ENCODE results near the gene SAFB. TPM values are rescaled to one million over a fixed set of nuclear protein-coding genes. Genes with fewer than 3 reads are reported as not detected.

SAFB gene
- total and polyA plus RNA-seq, 2 of the 13 experiments (the other 11 are each of a cell fraction or from before 2014, with no cell fraction given): 21.0 to 28.4 TPM

- TF ChIP-seq ZBTB26 (CRISPR knock-in tag; IDR thresholded peaks at IDR 0.05; ENCODE audit: borderline replicate concordance) (no peak), TCF7L2 (IDR thresholded peaks at IDR 0.05; ENCODE audit: low read depth, low read length) (no peak), ISL2 (CRISPR knock-in tag; IDR thresholded peaks at IDR 0.05) (no peak), CEBPG (CRISPR knock-in tag; IDR thresholded peaks at IDR 0.05) (0 out of 2 replicates have a peak, but pooled peaks have one; percentile 16), REXO4 (CRISPR knock-in tag; IDR thresholded peaks at IDR 0.05; ENCODE audit: borderline replicate concordance) (no peak), ATF1 (CRISPR knock-in tag; IDR thresholded peaks at IDR 0.05) (no peak), TEAD3 (CRISPR knock-in tag; optimal IDR thresholded peaks at IDR 0.05; ENCODE audit: borderline replicate concordance) (no peak), ATF7-NPFF (CRISPR knock-in tag; IDR thresholded peaks at IDR 0.05; ENCODE audit: low read depth) (no peak; the same call in 1 of the 2 replicates), ZNF790 (CRISPR knock-in tag; IDR thresholded peaks at IDR 0.05; ENCODE audit: borderline replicate concordance) (no peak), AHR (CRISPR knock-in tag; IDR thresholded peaks at IDR 0.05) (no peak), XBP1 (CRISPR knock-in tag; IDR thresholded peaks at IDR 0.05) (no peak), ZNF136 (CRISPR knock-in tag; IDR thresholded peaks at IDR 0.05; ENCODE audit: low read depth) (peak; percentile 81; the same call in 1 of the 2 replicates), SRY (CRISPR knock-in tag; IDR thresholded peaks at IDR 0.05) (no peak), BORCS8-MEF2B (CRISPR knock-in tag; IDR thresholded peaks at IDR 0.05) (no peak), ZNF562 (CRISPR knock-in tag; IDR thresholded peaks at IDR 0.05; ENCODE audit: borderline replicate concordance) (no peak), ZNF263 (CRISPR knock-in tag; IDR thresholded peaks at IDR 0.05) (no peak), MTA3 (CRISPR knock-in tag; IDR thresholded peaks at IDR 0.05) (no peak), GTF2F1 (IDR thresholded peaks at IDR 0.05; ENCODE audit: low read length) (no peak), ATM (IDR thresholded peaks at IDR 0.05; ENCODE audit: borderline replicate concordance) (no peak), ZNF564 (CRISPR knock-in tag; IDR thresholded peaks at IDR 0.05) (no peak), AGO2 (optimal IDR thresholded peaks at IDR 0.05; ENCODE audit: low read depth, low read length) (no peak), ATF4 (CRISPR knock-in tag; IDR thresholded peaks at IDR 0.05) (no peak), NCOR1 (IDR thresholded peaks at IDR 0.05; ENCODE audit: borderline replicate concordance, low read length) (no peak), SP1 (IDR thresholded peaks at IDR 0.05) (no peak), SP1 (CRISPR knock-in tag; IDR thresholded peaks at IDR 0.05) (peak; percentile 85), KDM5B (CRISPR knock-in tag; IDR thresholded peaks at IDR 0.05; ENCODE audit: borderline replicate concordance) (peak; percentile 21; the same call in 1 of the 2 replicates), KLF13 (CRISPR knock-in tag; IDR thresholded peaks at IDR 0.05) (no peak), ZNF556 (CRISPR knock-in tag; IDR thresholded peaks at IDR 0.05; ENCODE audit: borderline replicate concordance) (no peak), PCBP2 (optimal IDR thresholded peaks at IDR 0.05; ENCODE audit: low read depth, low read length, poor library complexity, severe bottlenecking) (no peak)
- TF ChIP-seq, protein P1, sequence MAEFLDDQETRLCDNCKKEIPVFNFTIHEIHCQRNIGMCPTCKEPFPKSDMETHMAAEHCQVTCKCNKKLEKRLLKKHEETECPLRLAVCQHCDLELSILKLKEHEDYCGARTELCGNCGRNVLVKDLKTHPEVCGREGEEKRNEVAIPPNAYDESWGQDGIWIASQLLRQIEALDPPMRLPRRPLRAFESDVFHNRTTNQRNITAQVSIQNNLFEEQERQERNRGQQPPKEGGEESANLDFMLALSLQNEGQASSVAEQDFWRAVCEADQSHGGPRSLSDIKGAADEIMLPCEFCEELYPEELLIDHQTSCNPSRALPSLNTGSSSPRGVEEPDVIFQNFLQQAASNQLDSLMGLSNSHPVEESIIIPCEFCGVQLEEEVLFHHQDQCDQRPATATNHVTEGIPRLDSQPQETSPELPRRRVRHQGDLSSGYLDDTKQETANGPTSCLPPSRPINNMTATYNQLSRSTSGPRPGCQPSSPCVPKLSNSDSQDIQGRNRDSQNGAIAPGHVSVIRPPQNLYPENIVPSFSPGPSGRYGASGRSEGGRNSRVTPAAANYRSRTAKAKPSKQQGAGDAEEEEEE (CRISPR knock-in tag; IDR thresholded peaks at IDR 0.05; ENCODE audit: borderline replicate concordance): no peak
Observed at GRCh38 chr19:5686647-5687359, 63.9 kb downstream of the SAFB start (continued).
